LNCaP clone FGC (cell line): Measurements from ENCODE around the gene HDGFL2.
A peak's percentile ranks its signal among the peaks of the same experiment; 100 is the strongest.

Experiments
- DNase-seq: peaks from one replicate; pipeline ENCODE4 v3.0.0-alpha.2; 2011; ENCODE audit warnings: low read depth
- H3K4me3 ChIP-seq: 2 replicates; pipeline ENCODE4 v1.5.1; 2011; ENCODE audit warnings: mild to moderate bottlenecking, low read depth, low read length, control low read depth
- CTCF ChIP-seq: IDR thresholded peaks from 2 replicates; pipeline ENCODE4 v1.5.1; 2012; ENCODE audit warnings: mild to moderate bottlenecking; ENCODE audit not compliant: control insufficient read depth, insufficient read depth; ENCODE audit errors: extremely low read depth

The HDGFL2 gene

GRCh38 chr19:4455719-4456475 is 16.2 kb upstream of the HDGFL2 start:
- peak; percentile 52 for DNase-seq
- peak overlapping the region; percentile 84 for H3K4me3 ChIP-seq
- no peak; the same call in 1 of the 2 replicates for TF ChIP-seq CTCF

- no peak for TF ChIP-seq CTCF
- H3K4me3 ChIP-seq, result peak overlapping the region; percentile 84
- DNase-seq, result no peak
These were observed 15.6 kb upstream of the HDGFL2 start for GRCh38 chr19:4456476-4456842.

- H3K4me3 ChIP-seq, result peak overlapping the region; percentile 84
- no peak for TF ChIP-seq CTCF
- DNase-seq, result no peak
These were observed 15.0 kb upstream of the HDGFL2 start for GRCh38 chr19:4456843-4457653.

- peak within 1 kb of the TSS; percentile 84 for H3K4me3 ChIP-seq
- TF ChIP-seq CTCF, result no peak
- DNase-seq, result peak; percentile 96
These were observed 14.3 kb upstream of the HDGFL2 start, which contains the start of gene UBXN6 for GRCh38 chr19:4457654-4458395. UBXN6 (minus strand) TSS chr19:4457794; CDS start chr19:4457697, 97 bp downstream.

GRCh38 chr19:4464815-4465581 is 7.1 kb upstream of the HDGFL2 start:
- TF ChIP-seq CTCF, result no peak
- DNase-seq, result no peak
- no peak overlapping the region for H3K4me3 ChIP-seq

GRCh38 chr19:4467835-4468234 is 4.3 kb upstream of the HDGFL2 start:
- no peak overlapping the region for H3K4me3 ChIP-seq
- DNase-seq, result no peak
- no peak for TF ChIP-seq CTCF
